Measurements from ENCODE around the gene ASCL3. TPM values are rescaled to one million over a fixed set of nuclear protein-coding genes. Genes with fewer than 3 reads are reported as not detected.

ASCL3 gene
- total RNA-seq, 4 donors from 2014 or later = not detected

DNA sequence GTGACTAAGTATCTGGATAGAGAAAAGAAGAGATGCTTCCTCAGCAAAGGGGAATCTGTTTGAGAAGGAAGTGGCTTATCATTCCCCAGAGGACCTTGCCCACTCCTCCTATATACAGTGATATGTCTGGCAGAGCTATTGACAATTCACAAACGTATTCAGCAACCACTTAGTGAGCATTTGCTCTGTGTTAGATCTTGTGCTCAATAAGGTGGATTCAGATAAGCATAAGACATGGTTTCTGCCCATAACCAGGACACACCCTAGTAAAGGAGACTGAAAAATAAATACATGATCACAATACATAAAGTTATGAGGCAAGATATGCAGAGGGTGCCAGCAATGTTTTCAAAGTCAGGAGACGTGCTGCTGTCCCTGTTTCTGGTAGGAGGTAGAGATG is 20.0 kb upstream of the ASCL3 start:
- no peak for ATAC-seq
- TF ChIP-seq EP300 (IDR thresholded peaks at IDR 0.05) (no peak), POLR2A (IDR thresholded peaks at IDR 0.05) (no peak), POLR2AphosphoS5 (IDR thresholded peaks at IDR 0.05) (no peak)
- TF ChIP-seq, protein P1, sequence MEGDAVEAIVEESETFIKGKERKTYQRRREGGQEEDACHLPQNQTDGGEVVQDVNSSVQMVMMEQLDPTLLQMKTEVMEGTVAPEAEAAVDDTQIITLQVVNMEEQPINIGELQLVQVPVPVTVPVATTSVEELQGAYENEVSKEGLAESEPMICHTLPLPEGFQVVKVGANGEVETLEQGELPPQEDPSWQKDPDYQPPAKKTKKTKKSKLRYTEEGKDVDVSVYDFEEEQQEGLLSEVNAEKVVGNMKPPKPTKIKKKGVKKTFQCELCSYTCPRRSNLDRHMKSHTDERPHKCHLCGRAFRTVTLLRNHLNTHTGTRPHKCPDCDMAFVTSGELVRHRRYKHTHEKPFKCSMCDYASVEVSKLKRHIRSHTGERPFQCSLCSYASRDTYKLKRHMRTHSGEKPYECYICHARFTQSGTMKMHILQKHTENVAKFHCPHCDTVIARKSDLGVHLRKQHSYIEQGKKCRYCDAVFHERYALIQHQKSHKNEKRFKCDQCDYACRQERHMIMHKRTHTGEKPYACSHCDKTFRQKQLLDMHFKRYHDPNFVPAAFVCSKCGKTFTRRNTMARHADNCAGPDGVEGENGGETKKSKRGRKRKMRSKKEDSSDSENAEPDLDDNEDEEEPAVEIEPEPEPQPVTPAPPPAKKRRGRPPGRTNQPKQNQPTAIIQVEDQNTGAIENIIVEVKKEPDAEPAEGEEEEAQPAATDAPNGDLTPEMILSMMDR (IDR thresholded peaks at IDR 0.05) = no peak
- Histone ChIP-seq H3K27me3 (no peaks in the 10 kb centered on the region), H3K9me3 (no peaks in the 10 kb centered on the region), H3K4me1 (peaks cover 8 to 62% (median 18%) of the 10 kb centered on the region in 3 donors), H3K27ac (peak overlapping the region in 3 of 4 donors; percentile 93 to 96 (median 94)), H3K36me3 (peaks cover 0 to 9% of the 10 kb centered on the region in 2 donors), H3K4me3 (peak overlapping the region in 1 of 2 donors; percentile 89)
- WGBS, 2 donors (ENCODE audit: low coverage in 1 of 2) = 2 to 12% methylated on average over 2 of the region's 2 CpGs

DNA sequence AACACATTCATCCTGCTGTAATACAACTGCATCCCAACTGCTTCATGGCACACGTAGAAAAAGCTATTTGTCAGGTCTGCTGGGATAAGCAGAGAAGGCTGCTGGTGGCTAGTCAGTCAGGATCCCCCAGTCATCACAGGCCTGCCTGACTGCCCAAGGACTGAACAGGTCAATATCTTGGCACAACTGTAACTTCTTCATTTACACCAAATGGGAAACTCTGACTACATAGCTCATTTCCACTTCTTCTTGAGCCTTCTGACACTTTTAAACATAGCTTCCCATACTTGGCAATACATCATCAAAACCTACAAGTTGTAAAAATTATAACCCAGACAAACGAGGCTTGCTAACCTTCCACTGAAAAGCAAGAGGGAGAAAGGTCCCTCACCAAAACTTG is 18.6 kb upstream of the ASCL3 start:
- H3K27me3 ChIP-seq = no peaks in the 10 kb centered on the region
- peaks cover 8 to 62% (median 18%) of the 10 kb centered on the region in 3 donors for H3K4me1 ChIP-seq
- TF ChIP-seq, protein P1 (IDR thresholded peaks at IDR 0.05) = no peak
- no peak for TF ChIP-seq EP300 (IDR thresholded peaks at IDR 0.05)
- no peak for TF ChIP-seq POLR2AphosphoS5 (IDR thresholded peaks at IDR 0.05)
- TF ChIP-seq POLR2A (IDR thresholded peaks at IDR 0.05) = no peak
- no peak for ATAC-seq
- peak overlapping the region in 1 of 4 donors; percentile 46 for H3K27ac ChIP-seq
- H3K9me3 ChIP-seq = no peaks in the 10 kb centered on the region
- peaks cover 0 to 19% of the 10 kb centered on the region in 2 donors for H3K36me3 ChIP-seq
- no peak overlapping the region for H3K4me3 ChIP-seq
- 33 to 35% methylated on average over 1 to 2 of the region's 2 CpGs for WGBS, 2 donors (ENCODE audit: low coverage in 1 of 2)

DNA sequence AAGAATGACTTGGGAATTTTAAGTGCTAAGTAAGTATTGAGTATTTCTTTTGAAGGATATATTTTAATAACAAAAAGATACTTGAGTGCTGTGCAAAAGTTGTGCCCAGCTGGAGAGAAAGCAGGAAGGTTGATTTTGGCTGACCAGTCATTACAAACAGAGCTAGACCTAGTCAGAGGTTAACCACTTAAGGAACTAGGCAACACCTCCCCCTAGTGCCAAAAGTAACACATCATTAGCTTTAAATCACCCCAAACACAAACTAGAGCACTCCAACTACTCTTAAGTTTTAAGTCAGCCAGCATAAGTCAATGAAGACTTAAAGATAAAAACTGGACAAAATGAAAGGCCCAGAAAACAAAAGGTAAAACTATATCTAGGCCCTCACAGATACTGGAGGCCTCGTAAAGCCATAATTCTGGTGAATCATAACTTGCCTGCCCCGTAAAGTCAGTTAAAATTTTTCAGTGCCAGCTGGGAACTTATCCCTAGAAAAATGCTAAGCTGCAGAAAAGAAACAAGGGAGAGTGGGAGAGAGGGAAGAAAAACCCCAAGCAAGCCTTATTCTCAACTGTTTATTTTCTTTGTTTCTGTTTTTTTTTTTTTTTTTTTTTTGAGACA is 16.8 kb upstream of the ASCL3 start:
- WGBS, 2 donors (ENCODE audit: low coverage in 1 of 2) = 13 to 17% methylated on average over 2 of the region's 2 CpGs
- H3K4me3 ChIP-seq = peak overlapping the region in 1 of 2 donors; percentile 11
- no peaks in the 10 kb centered on the region for H3K9me3 ChIP-seq
- peaks cover 0 to 37% of the 10 kb centered on the region in 2 donors for H3K36me3 ChIP-seq
- H3K27me3 ChIP-seq = no peaks in the 10 kb centered on the region
- H3K27ac ChIP-seq = peak overlapping the region; percentile 32 to 74 (median 69)
- peaks cover 8 to 49% (median 9%) of the 10 kb centered on the region in 3 donors for H3K4me1 ChIP-seq
- no peak for TF ChIP-seq POLR2AphosphoS5 (IDR thresholded peaks at IDR 0.05)
- TF ChIP-seq, protein P1 (IDR thresholded peaks at IDR 0.05) = peak; percentile 21 to 70 (median 66)
- ATAC-seq = peak; percentile 42

DNA sequence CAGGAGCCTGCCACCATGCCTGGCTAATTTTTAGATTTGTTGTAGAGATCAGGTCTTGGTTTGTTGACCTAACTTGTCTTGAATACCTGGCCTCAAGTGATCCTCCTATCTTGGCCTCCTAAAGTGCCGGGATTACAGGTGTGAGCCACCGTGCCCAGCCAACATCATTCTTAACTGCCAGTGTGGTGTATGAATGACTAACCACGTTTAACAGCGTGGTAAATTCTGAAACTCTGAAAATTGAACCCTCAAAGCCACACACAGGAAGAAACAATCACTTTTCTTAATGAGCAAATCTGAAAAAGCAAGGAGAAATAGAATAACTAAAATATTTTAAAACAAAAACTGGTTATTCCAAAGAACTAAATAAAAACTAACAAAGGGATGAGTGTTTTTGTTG is 14.0 kb upstream of the ASCL3 start:
- ATAC-seq = no peak
- H3K36me3 ChIP-seq = peaks cover 0 to 65% of the 10 kb centered on the region in 2 donors
- H3K4me3 ChIP-seq = no peak overlapping the region
- H3K9me3 ChIP-seq = no peaks in the 10 kb centered on the region
- H3K4me1 ChIP-seq = peaks cover 0 to 29% (median 3%) of the 10 kb centered on the region in 3 donors
- no peaks in the 10 kb centered on the region for H3K27me3 ChIP-seq
- WGBS, 2 donors (ENCODE audit: low coverage in 1 of 2) = 81% methylated on average over 3 of the region's 4 CpGs; no CpG with 5 or more reads in 1 of the 2 donors
- H3K27ac ChIP-seq = no peak overlapping the region
- TF ChIP-seq POLR2A (IDR thresholded peaks at IDR 0.05) (no peak), POLR2AphosphoS5 (IDR thresholded peaks at IDR 0.05) (no peak), EP300 (IDR thresholded peaks at IDR 0.05) (no peak)
- TF ChIP-seq, protein P1 (IDR thresholded peaks at IDR 0.05) = no peak

DNA sequence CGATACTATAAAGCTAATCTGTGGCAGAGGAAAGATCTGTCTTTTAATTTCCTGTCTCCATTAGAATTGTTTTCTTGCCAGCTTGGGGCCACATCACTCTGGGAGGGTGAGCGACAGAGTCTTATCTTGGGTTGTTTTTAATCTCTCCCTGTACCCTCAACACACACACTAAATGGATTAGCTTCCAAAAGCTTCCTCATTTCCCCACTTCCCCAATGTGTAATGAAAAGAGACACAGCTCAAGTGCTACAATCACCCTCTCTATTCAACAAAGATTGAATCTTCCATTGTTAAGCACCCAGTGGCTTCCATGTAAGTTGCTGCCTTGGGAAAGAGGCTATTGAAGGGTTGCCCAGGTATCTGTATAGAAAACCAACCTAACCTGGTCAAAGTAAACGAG is 6.1 kb upstream of the ASCL3 start:
- H3K36me3 ChIP-seq = peaks cover 0 to 72% of the 10 kb centered on the region in 2 donors
- no peak overlapping the region for H3K27ac ChIP-seq
- TF ChIP-seq POLR2A (IDR thresholded peaks at IDR 0.05) (no peak), EP300 (IDR thresholded peaks at IDR 0.05) (no peak), POLR2AphosphoS5 (IDR thresholded peaks at IDR 0.05) (no peak)
- TF ChIP-seq, protein P1 (IDR thresholded peaks at IDR 0.05) = no peak
- H3K27me3 ChIP-seq = no peaks in the 10 kb centered on the region
- no peak for ATAC-seq
- 60 to 83% methylated on average over 3 of the region's 3 CpGs for WGBS, 2 donors (ENCODE audit: low coverage in 1 of 2)
- no peaks in the 10 kb centered on the region for H3K9me3 ChIP-seq
- no peaks in the 10 kb centered on the region for H3K4me1 ChIP-seq
- no peak overlapping the region for H3K4me3 ChIP-seq
